Measurements from ENCODE around the gene N4BP2.
A peak's percentile ranks its signal among the peaks of the same experiment; 100 is the strongest.
"Not testable (repeated sequence)": the region's sequence is repeated elsewhere in the genome, so short reads cannot be mapped to it uniquely, and the experiment has no call there.

N4BP2 gene

GRCh38 chr4:40087799-40088366 lies 31.2 kb downstream of the N4BP2 start:
- no peak for DNase-seq (ENCODE audit: low read depth in 2 of 2)

- DNase-seq (ENCODE audit: low read depth in 2 of 2) = not testable (repeated sequence)
Measured at GRCh38 chr4:40093400-40093799, 36.8 kb downstream of the N4BP2 start.

DNA sequence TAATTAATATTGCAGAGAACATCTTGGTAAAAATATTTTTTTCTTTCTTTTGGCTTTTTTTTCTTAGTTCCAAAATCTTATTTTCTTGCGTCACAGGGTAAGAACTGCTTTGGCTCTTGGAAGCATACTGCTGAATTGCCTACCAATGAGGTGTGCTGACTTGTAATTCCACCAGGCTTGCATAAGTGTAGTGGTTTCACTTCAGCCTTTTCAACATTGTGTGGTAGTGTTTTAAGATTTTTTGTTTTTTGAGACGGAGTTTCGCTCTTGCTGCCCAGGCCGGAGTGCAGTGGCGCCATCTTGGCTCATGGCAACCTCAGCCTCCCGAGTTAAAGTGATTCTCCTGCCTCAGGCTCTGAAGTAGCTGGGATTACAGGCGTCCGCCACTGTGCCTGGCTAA lies 42.4 kb downstream of the N4BP2 start:
- no peak for DNase-seq (ENCODE audit: low read depth in 2 of 2)

GRCh38 chr4:40107150-40107549 lies 50.5 kb downstream of the N4BP2 start:
- not testable (repeated sequence) for DNase-seq (ENCODE audit: low read depth in 2 of 2)

GRCh38 chr4:40112027-40112792 lies 55.6 kb downstream of the N4BP2 start:
- DNase-seq (ENCODE audit: low read depth in 2 of 2) = no peak

- no peak for DNase-seq (ENCODE audit: low read depth in 2 of 2)
Measured at GRCh38 chr4:40114206-40114605, 57.6 kb downstream of the N4BP2 start.

- DNase-seq (ENCODE audit: low read depth in 2 of 2) = no peak
Measured at GRCh38 chr4:40118861-40119260, 62.2 kb downstream of the N4BP2 start.

DNA sequence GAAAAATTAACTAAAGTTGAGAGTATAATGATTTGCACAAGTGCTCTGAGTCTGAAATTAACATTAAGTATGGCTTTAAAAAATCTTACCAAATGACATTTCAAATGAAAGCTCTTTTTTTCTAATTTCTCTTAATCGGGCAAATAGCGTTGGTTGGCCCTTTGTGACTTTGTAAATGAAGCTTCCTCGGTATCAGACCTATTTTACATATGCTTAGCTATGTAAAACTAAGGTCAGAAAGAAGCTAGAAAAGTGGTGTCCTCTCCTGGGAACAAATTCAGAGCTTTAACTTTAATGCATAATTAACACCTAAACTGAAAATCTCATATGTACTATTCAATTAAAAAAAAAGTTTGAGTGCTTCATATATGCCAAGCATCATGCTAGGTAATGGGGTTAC lies 62.7 kb downstream of the N4BP2 start:
- DNase-seq (ENCODE audit: low read depth in 2 of 2) = no peak

GRCh38 chr4:40121515-40121914 lies 64.9 kb downstream of the N4BP2 start:
- no peak for DNase-seq (ENCODE audit: low read depth in 2 of 2)

DNA sequence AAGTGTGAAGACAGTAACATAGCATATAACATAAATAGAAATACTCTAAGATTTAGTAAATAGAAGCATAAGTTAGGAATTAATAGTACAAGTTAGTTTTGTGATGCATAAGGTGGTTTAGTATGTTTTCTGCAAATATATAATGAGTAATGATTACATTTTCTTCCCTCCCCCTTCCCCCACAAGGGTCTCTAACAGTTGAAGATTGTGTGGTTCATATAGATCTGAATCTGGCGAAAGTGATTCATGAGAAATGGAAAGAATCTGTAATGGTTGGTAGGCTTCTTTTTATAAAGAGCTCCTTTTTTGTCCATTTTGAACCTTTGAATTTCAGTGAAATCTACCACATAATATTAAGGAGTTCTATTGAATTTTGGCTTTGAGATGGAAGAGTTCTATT lies 66.3 kb downstream of the N4BP2 start:
- no peak for DNase-seq (ENCODE audit: low read depth in 2 of 2)

- DNase-seq (ENCODE audit: low read depth in 2 of 2) = no peak
Measured at GRCh38 chr4:40124690-40125089, 68.0 kb downstream of the N4BP2 start.

DNA sequence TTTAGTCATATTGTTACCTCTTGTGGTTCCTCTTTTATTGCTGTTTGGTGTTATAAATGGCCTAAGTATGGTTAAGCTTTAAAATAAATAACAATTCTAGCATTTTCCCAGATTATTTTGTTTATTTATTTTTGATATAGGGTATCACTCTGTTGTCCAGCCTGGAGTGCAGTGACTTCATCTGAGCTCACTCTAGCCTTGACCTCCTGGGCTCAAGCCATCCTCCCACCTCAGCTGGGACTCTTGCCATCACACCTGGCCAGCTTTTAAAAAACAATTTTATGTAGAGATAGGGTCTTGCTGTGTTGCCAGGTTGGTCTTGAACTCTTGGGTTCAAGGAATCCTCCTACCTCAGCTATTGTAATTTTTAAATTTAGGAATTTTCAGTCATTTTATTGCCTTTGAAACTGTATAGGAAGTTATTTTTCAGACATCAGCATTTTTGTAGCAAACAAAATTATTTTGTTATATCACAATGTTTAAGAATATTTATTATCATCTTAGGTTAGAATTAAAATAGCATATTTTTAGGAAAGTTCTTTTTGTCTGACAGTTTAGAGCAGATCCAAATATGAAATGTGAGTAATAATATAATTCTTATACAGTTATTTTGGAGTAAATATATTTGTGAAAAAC lies 73.9 kb downstream of the N4BP2 start:
- DNase-seq (ENCODE audit: low read depth in 2 of 2) = no peak

DNA sequence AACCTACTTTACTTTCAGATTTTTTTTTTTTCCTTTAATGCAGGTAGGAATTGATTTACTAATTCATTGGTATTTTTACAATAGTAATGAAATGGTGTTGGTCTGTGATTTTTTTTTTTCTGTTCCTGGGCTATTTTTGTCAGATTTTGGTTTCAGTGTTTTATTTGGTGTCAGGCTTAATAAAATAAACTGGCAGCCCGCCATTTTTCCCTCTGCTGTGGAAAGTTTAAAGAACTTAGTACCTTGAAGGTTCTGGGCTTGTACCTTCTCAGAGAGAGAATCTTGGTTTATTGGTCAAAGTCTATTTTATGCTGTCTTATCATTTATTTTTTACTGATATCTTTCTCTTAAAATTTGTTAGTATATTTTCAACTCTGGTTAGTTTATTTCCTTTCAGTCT lies 76.2 kb downstream of the N4BP2 start:
- DNase-seq (ENCODE audit: low read depth in 2 of 2) = no peak

DNA sequence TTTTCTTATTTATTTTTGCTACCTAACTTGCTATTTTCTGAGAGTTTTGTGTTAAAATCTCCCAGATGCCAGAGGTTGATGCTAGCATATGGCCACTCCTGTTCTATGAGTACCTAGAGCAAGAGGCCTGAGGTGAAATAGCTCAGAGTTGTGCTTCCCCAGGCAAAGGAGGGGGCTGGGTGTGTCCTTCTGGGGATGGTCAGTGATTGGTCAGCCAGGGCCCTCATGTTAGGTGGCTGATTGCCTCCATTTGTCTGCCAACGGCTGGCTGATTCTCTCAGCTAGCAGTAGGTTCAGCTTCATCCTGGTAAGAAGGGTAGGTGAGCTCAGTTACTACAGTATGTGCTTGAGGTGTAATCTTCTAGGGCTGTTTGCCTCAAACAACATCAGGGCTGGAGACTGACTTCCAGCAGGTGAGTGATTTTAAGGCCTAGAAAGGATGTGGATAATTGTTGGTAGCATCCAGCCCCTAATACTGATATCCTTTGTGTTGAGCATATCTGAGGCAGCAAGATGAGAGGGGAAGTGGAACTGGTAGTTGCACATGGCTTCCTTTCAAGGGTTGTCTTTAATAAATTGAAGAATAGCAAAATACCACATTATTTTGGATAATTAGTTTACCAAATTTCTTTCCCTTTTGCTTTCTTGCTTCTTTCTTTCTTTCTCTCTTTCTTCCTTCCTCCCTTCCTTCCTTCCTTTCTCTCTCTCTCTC lies 77.7 kb downstream of the N4BP2 start:
- DNase-seq (ENCODE audit: low read depth in 2 of 2) = no peak

GRCh38 chr4:40136202-40136601 lies 79.6 kb downstream of the N4BP2 start:
- not testable (repeated sequence) for DNase-seq (ENCODE audit: low read depth in 2 of 2)

- DNase-seq (ENCODE audit: low read depth in 2 of 2) = no peak
Measured at GRCh38 chr4:40140196-40140595, 83.5 kb downstream of the N4BP2 start.

DNA sequence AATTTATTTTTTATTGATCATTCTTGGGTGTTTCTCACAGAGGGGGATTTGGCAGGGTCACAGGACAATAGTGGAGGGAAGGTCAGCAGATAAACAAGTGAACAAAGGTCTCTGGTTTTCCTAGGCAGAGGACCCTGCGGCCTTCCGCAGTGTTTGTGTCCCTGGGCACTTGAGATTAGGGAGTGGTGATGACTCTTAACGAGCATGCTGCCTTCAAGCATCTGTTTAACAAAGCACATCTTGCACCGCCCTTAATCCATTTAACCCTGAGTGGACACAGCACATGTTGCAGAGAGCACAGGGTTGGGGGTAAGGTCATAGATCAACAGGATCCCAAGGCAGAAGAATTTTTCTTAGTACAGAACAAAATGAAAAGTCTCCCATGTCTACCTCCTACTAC lies 83.9 kb downstream of the N4BP2 start:
- not testable (repeated sequence) for DNase-seq (ENCODE audit: low read depth in 2 of 2)

DNA sequence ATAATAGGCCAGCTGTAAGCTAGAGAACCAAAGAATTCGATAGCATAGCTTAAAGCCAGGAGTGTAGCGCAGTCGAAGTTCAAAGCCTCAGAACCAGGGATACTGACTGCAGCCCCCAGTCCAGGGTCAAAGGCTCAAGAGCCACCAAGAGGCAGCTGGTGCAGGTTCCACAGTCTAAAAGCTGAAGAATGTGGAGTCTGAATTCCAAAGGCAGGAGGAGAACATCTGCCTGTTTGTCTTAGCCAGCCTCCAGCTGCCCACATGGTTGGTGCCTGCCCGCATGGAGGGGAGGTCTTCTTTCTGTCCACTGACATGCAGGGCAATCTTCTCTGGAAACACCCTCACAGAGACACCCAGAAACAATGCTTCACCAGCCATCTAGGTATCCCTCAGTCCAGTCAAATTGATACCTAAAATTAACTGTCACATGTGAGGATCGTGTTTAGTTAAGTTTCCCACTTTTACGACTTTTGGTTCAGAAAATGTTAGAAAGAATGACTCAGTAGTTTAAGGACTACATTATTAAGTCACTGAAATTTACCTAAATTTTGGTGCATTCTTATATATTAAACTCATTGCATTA lies 87.4 kb downstream of the N4BP2 start:
- DNase-seq (ENCODE audit: low read depth in 2 of 2) = no peak

DNA sequence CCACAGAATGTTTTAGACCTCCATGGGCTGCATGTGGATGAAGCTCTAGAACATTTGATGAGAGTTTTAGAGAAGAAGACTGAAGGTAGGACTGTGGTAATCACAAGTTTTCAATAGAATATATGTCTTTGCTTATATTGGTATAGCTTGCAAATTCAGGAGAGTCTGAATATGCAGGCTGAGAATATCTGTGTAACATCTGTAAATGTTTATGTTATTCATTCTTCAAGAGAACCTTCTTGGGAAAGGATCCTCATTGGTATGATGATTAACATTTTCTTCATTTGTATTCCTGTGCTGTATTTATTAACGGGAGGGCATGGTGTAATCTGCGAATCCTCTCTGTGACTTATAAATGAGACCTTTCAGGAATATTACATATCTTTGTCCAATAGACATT lies 88.1 kb downstream of the N4BP2 start:
- DNase-seq (ENCODE audit: low read depth in 2 of 2) = no peak

DNA sequence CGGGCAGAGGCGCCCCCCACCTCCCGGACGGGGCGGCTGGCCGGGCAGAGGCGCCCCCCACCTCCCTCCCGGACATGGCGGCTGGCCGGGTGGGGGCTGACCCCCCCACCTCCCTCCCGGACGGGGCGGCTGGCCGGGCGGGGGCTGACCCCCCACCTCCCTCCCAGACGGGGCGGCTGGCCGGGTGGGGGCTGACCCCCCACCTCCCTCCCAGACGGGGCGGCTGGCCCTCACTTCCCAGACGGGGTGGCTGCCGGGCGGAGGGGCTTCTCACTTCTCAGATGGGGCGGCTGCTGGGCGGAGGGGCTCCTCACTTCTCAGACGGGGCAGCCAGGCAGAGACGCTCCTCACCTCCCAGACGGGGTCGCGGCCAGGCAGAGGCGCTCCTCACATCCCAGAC lies 90.8 kb downstream of the N4BP2 start:
- DNase-seq (ENCODE audit: low read depth in 2 of 2) = not testable (repeated sequence)

DNA sequence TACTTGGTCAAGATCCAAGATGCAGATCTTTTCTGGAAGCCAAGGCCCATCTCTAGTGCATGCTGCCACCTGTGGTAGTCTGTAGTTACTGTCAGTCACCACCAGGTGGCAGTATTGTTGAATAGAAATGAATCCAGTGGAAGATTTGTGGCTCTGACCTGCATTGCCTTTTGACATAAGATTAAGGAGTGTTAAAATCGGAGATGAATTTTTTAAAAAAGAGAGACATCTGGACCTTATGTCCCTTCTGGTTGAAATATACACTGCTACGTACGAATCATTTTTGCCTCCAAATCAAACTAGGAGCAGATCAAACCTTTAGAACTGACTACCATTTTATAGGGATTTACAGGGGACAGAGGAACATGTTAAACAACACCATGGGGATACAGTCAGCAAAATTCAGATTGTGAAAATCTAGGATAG lies 93.3 kb downstream of the N4BP2 start:
- peak; percentile 45 to 53 for DNase-seq (ENCODE audit: low read depth in 2 of 2)

DNA sequence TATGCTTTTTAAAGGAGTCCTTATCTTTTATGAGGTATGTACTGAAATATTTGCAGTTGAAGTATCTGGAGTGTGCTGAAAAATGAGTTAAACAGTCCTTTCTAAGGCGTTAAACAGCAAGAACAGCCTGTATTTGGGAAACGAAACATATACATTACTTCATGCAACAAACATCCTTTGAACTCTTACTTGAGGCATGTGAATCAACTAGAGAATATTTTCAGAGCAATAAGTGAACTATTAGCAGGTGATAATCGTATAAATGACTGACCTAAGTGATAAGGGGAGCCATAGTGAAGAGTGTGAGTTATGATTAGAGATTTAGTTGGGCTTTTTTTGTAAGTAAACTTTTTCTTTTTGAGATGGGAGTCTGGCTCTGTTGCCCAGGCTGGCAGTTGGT lies 94.3 kb downstream of the N4BP2 start:
- no peak for DNase-seq (ENCODE audit: low read depth in 2 of 2)

Measured in activated CD8-positive, alpha-beta memory T cell treated with anti-CD3 and anti-CD28 coated beads for 4 hours (primary cell).